PC-3 (cell line): ENCODE results near the gene KDM6B. TPM values are rescaled to one million over a fixed set of nuclear protein-coding genes. Genes with fewer than 3 reads are reported as not detected.

Source experiments
- ATAC-seq: fragments of 200-7000 bp; cut with Tn5 transposase; 2 replicates; pipeline ENCODE4 v1.9.1; 2020; ENCODE audit warnings: mild to moderate bottlenecking, moderate library complexity
- BruUV-seq: library from RNA; stranded (reverse); fragments of 400-500 nt; replicated peaks from 2 replicates; lab custom pipeline; 2021; lab: Mats Ljungman, UMichigan
- CTCF ChIA-PET: fragments of 300-600 bp; sonication (Branson Sonifier 250); formaldehyde crosslinking; loops from one replicate; lab custom pipeline; 2022; ENCODE audit warnings: antibody characterized with exemption; lab: Charles Lee
- POLR2A ChIA-PET: fragments of 300-600 bp; sonication (Branson Sonifier 250); formaldehyde crosslinking; loops from one replicate; lab custom pipeline; 2022; ENCODE audit warnings: antibody characterized with exemption; ENCODE audit not compliant: unreplicated experiment; lab: Charles Lee
- DNase-seq: peaks from one replicate; pipeline ENCODE4 v3.0.0-alpha.2; 2015
- H2AFZ ChIP-seq: fragments of 300-600 bp; sonication (generic); 2 replicates; pipeline ENCODE4 v1.6.0; 2016; ENCODE audit warnings: antibody characterized with exemption, low read length
- H3F3A ChIP-seq: fragments of 300-600 bp; sonication (generic); one replicate; pipeline ENCODE4 v1.6.0; 2017; ENCODE audit warnings: antibody characterized with exemption, low read length, control low read depth, mild to moderate bottlenecking; ENCODE audit not compliant: unreplicated experiment
- H3K27ac ChIP-seq: fragments of 300-600 bp; sonication (generic); 2 replicates; pipeline ENCODE4 v1.5.1; 2016; ENCODE audit warnings: mild to moderate bottlenecking, low read length
- H3K27me3 ChIP-seq: fragments of 300-600 bp; sonication (generic); 2 replicates; pipeline ENCODE4 v1.6.1; 2016; ENCODE audit warnings: low read length, mixed read lengths
- H3K36me3 ChIP-seq: fragments of 300-600 bp; sonication (generic); 2 replicates; pipeline ENCODE4 v1.6.1; 2016; ENCODE audit warnings: low read depth, mixed run types, low read length, mixed read lengths
- H3K4me1 ChIP-seq: fragments of 300-600 bp; sonication (generic); 2 replicates; pipeline ENCODE4 v1.5.1; 2016; ENCODE audit warnings: low read length; ENCODE audit not compliant: insufficient read depth
- H3K4me2 ChIP-seq: fragments of 300-600 bp; sonication (generic); 2 replicates; pipeline ENCODE4 v1.6.0; 2016; ENCODE audit warnings: low read length
- H3K4me3 ChIP-seq: fragments of 300-600 bp; sonication (generic); 2 replicates; pipeline ENCODE4 v1.5.1; 2016; ENCODE audit warnings: mild to moderate bottlenecking, low read length, mixed read lengths
- H3K79me2 ChIP-seq: fragments of 300-600 bp; sonication (generic); 2 replicates; pipeline ENCODE4 v1.6.1; 2017; ENCODE audit warnings: low read length, mixed read lengths
- H3K9ac ChIP-seq: fragments of 300-600 bp; sonication (generic); 2 replicates; pipeline ENCODE4 v1.6.0; 2016; ENCODE audit warnings: mild to moderate bottlenecking, low read length
- H3K9me2 ChIP-seq: fragments of 300-600 bp; sonication (generic); replicated peaks from 2 replicates; pipeline ENCODE4 v1.6.1; 2016; ENCODE audit warnings: mixed run types, low read length, mixed read lengths
- H3K9me3 ChIP-seq: fragments of 300-600 bp; sonication (generic); 2 replicates; pipeline ENCODE4 v1.6.1; 2016; ENCODE audit warnings: low read length, mixed read lengths
- H4K20me1 ChIP-seq: fragments of 300-600 bp; sonication (generic); 2 replicates; pipeline ENCODE4 v1.6.1; 2016; ENCODE audit warnings: low read length, mixed read lengths
- CTCF ChIP-seq: fragments of 300-600 bp; sonication (generic); conservative IDR thresholded peaks from 2 replicates; pipeline ENCODE4 v1.5.1; 2017; ENCODE audit warnings: antibody characterized with exemption, low read depth, mild to moderate bottlenecking, low read length
- EZH2 ChIP-seq: fragments of 300-600 bp; sonication (generic); IDR thresholded peaks from one replicate; pipeline ENCODE4 v1.6.1; 2017; ENCODE audit warnings: antibody characterized with exemption, mild to moderate bottlenecking, low read length; ENCODE audit not compliant: unreplicated experiment
- EZH2phosphoT487 ChIP-seq: fragments of 300-600 bp; sonication (generic); IDR thresholded peaks from 2 replicates; pipeline ENCODE4 v1.6.1; 2018; ENCODE audit warnings: mild to moderate bottlenecking, antibody characterized with exemption, low read length, borderline replicate concordance
- intact Hi-C: fragments of 100-400 bp; cut with micrococcal nuclease; formaldehyde crosslinking; loops from 2 replicates; pipeline ENCODE4 v1.9.0; 2023
- total RNA-seq: library from RNA; depleted of rRNA; stranded (reverse); fragments of >200 nt; gene quantifications from 2 replicates; pipeline ENCODE4 v1.2.3, GENCODE V29; 2014

KDM6B gene
- total RNA-seq, 1 experiment from 2014 or later, result 3.2 TPM

- H3K9me3 ChIP-seq, result no peaks in the 10 kb centered on the region
- H3K36me3 ChIP-seq, result no peaks in the 10 kb centered on the region; the same call in 1 of the 2 replicates
- peak overlapping the region; percentile 88 for H3K4me2 ChIP-seq
- H3K4me1 ChIP-seq, result peaks cover 26% of the 10 kb centered on the region
- no peaks in the 10 kb centered on the region for H3F3A ChIP-seq
- CTCF ChIA-PET, result interaction anchor here (0.6 kb wide), 1 partner anchor 62 kb away, joined by 3 read pairs; no protein-coding TSS in a partner anchor
- DNase-seq (peak; percentile 72), ATAC-seq (peak; percentile 21)
- peak overlapping the region; percentile 100 for H3K9ac ChIP-seq
- H4K20me1 ChIP-seq, result no peaks in the 10 kb centered on the region
- BruUV-seq, result TSS peak; percentile 68
- H3K9me2 ChIP-seq, result no peaks in the 10 kb centered on the region
- intact Hi-C loops, result loop anchor here (2.0 to 5.0 kb wide), 2 partner anchors 13 to 101 kb away; partner anchors contain the start of gene NAA38
- POLR2A ChIA-PET, result no interaction called here
- H2AFZ ChIP-seq, result no peak overlapping the region
- no peaks in the 10 kb centered on the region for H3K27me3 ChIP-seq
- H3K79me2 ChIP-seq, result peaks cover 40% of the 10 kb centered on the region
- TF ChIP-seq CTCF (no peak), EZH2phosphoT487 (no peak), EZH2 (no peak)
- H3K27ac ChIP-seq, result peak overlapping the region; percentile 98
- peak overlapping the region; percentile 84 for H3K4me3 ChIP-seq
These were observed 9.7 kb downstream of the KDM6B start for GRCh38 chr17:7843536-7844291.

GRCh38 chr17:7844292-7845154 is 10.5 kb downstream of the KDM6B start:
- H3K9me2 ChIP-seq, result no peaks in the 10 kb centered on the region
- H4K20me1 ChIP-seq, result no peaks in the 10 kb centered on the region
- peak overlapping the region; percentile 98 for H3K27ac ChIP-seq
- no peaks in the 10 kb centered on the region for H3K27me3 ChIP-seq
- ATAC-seq (peak; percentile 67), DNase-seq (peak; percentile 88)
- POLR2A ChIA-PET, result interaction anchor here (0.5 to 1.2 kb wide), 2 partner anchors 9 to 275 kb away, joined by 4 read pairs; no protein-coding TSS in a partner anchor
- H3K4me2 ChIP-seq, result peak overlapping the region; percentile 88
- TF ChIP-seq EZH2 (no peak), CTCF (no peak), EZH2phosphoT487 (no peak)
- H3K4me1 ChIP-seq, result peaks cover 19% of the 10 kb centered on the region
- H3K79me2 ChIP-seq, result peaks cover 32% of the 10 kb centered on the region
- no peaks in the 10 kb centered on the region for H3F3A ChIP-seq
- peak overlapping the region; percentile 100 for H3K9ac ChIP-seq
- H3K4me3 ChIP-seq, result peak overlapping the region; percentile 84
- no peaks in the 10 kb centered on the region; the same call in 1 of the 2 replicates for H3K36me3 ChIP-seq
- H3K9me3 ChIP-seq, result no peaks in the 10 kb centered on the region
- intact Hi-C loops, result loop anchor here (5.0 kb wide), 1 partner anchor 102 kb away; no protein-coding TSS in a partner anchor
- no peak overlapping the region for H2AFZ ChIP-seq
- BruUV-seq, result no TSS peak
- CTCF ChIA-PET, result interaction anchor here (0.5 to 1.4 kb wide), 6 partner anchors 20 to 157 kb away, joined by 3 to 6 read pairs (median 3); no protein-coding TSS in a partner anchor
